Muscle of back (tissue), 11 donors: ENCODE results near the gene KPNA4. TPM values are rescaled to one million over a fixed set of nuclear protein-coding genes. Genes with fewer than 3 reads are reported as not detected.

Experiments used
- DNase-seq, 3 donors: peaks; one replicate each; pipeline versions ENCODE4 v3.0.0 to v3.0.0-alpha.2; 2013
- polyA plus RNA-seq, 10 donors: library from polyadenylated mRNA; unstranded; fragments of 120-200 nt; gene quantifications; one replicate each; pipeline ENCODE4 v1.2.1, GENCODE V29; 2013; ENCODE audit not compliant: insufficient read length in 10 of 10

Gene KPNA4
- polyA plus RNA-seq, 10 donors: 59.3 to 89.3 (median 67.5) TPM

- no peak for DNase-seq
Observed at GRCh38 chr3:160501325-160501724, 64.0 kb downstream of the KPNA4 start.

- no peak for DNase-seq
Observed at GRCh38 chr3:160498202-160498601, 67.2 kb downstream of the KPNA4 start.

GRCh38 chr3:160490166-160490565, 75.2 kb downstream of the KPNA4 start:
- DNase-seq: no peak

- DNase-seq: peak; percentile 29 to 57 (median 55)
Observed at GRCh38 chr3:160486459-160486869, 78.9 kb downstream of the KPNA4 start.

- no peak for DNase-seq
Observed at GRCh38 chr3:160482796-160483195, 82.6 kb downstream of the KPNA4 start.

- no peak for DNase-seq
Observed at GRCh38 chr3:160481856-160482255, 83.5 kb downstream of the KPNA4 start.

GRCh38 chr3:160480931-160481330, 84.4 kb downstream of the KPNA4 start:
- DNase-seq: no peak

DNA sequence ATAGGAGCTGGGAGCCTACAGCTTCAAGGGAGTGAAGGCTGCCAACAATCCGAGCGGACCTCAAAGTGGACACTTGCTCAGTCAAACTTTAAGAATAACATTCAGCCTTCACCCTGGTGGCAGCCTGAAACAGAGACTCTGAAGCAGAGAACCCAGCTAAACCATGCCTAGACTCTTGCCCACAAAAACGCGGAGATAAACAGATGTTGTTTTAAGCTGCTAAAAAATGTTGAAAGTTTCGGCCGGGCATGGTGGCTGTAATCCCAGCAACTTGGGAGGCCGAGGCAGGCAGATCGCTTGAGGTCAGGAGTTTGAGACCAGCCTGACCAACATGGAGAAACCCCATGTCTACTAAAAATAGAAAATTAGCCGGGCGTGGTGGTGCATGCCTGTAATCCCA, 86.0 kb downstream of the KPNA4 start:
- DNase-seq: no peak

DNA sequence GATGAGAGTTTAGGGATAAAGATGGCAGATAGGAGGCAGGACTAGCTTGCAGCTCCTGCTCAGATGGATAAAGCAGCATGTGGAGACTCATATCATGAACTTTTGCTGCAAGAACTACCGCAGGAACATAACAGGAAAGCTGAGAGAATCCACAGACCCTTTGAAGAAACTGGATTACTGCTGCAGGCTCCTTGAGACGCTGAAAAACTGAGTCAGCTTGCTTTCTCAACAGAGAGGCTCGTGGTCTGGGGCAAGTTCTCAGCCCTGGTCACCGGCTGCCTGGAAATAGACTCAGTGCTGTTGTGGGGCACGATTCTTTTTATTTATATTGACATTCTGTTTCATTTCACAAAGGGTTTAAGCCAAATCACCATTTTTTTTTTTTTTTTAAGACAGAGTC, 87.0 kb downstream of the KPNA4 start:
- DNase-seq: no peak

- no peak for DNase-seq
Observed at GRCh38 chr3:160477750-160478149, 87.6 kb downstream of the KPNA4 start.

- no peak for DNase-seq
Observed at GRCh38 chr3:160475884-160476283, 89.5 kb downstream of the KPNA4 start.

DNA sequence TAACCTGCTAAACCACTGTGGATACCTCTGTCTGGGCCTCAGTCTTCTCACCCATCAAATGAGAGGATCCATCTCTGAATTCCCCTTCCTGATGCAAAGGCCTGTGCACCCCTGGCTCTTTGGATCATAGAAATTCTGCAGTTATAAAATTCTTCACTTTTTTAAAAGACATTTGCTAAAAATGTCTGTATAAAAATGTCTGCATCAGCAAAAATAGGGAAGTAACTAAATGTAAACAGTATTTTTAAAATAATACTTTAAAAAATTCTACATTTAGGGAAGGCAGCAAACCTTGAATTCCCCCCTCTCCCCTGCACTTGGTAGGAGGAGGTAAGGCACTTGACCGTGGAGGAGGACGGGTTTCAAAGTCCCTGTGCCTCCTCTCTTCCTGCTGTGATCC, 90.2 kb downstream of the KPNA4 start:
- no peak for DNase-seq

DNA sequence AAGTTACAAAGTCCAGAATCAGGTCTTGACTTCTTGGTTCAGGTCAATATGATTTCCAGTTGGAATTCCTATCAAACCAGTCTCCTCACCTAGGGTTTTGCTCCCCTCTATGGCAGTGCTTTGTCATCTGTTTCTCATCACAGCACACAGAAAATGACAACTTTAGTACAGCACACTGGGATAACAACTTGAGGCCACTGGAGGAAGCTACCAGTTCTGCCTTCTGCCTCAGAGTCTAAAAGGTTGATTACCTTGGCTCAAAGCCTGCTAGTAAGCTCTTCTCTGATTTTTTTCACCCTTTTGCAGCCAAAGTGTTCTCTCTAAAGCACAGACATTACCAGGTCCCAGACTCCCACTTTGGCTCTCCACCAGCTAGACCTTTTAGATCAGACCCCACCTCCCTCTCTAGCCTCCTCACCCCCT, 90.9 kb downstream of the KPNA4 start:
- peak in 2 of 3 donors; percentile 38 to 67 for DNase-seq

DNA sequence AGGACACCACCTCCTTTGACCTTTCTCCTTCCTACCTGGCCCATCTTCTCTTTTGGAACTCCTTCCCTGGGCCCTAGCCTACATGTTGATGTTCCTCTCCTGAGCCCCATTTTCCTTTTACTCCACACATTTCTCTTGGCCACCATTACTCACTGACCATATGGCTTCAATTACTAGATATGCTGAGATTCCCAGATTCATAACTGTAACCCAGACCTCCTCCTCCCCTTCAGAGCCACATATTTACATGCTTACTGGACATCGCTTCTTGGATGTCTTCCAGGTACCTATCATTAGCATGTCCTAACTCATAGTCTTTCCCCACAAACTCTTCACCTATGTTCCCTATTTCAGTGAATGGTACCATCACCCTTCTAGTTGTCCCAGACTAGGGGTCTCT, 91.4 kb downstream of the KPNA4 start:
- DNase-seq: peak; percentile 20 to 95 (median 65)

GRCh38 chr3:160473221-160473620, 92.2 kb downstream of the KPNA4 start:
- DNase-seq: peak in 1 of 3 donors; percentile 85

DNA sequence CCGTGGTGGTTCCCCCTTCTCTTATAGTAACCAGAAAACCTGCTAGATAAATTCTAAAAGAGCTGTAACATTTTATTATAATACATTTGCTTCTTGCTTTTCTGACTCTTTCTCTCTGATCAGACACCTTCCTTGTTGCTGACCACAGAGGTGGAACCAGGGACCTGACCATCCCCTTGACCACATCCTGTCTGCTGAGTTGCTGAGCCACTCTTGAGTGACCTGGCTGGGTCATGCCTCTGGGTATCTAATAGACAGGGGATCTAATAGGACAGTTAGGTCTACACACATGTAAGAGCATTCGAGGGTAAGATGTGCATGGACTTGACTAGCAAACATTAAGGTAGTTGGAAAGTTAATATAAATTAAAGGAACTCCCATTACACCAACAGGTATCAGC, 93.0 kb downstream of the KPNA4 start:
- DNase-seq: no peak

GRCh38 chr3:160471892-160472291, 93.5 kb downstream of the KPNA4 start:
- no peak for DNase-seq

DNA sequence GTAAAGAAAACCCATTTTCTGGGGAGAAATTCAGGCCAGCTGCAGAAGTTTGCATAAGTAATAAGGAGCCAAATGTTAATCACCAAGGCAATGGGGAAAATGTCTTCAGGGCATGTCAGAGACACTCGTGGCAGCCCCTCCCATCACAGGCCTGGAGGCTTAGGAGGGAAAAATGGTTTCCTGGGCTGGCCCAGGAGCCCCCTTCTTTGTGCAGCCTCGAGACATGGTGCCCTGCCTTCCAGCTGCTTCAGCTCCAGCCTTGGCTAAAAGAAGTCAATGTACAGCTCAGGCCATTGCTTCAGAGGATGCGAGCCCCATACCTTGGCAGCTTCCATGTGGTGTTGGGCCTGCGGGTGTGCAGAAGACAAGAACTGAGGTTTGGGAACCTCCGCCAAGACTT, 95.2 kb downstream of the KPNA4 start:
- DNase-seq: no peak

- no peak for DNase-seq
Observed at GRCh38 chr3:160464971-160465370, 100.4 kb downstream of the KPNA4 start.

DNA sequence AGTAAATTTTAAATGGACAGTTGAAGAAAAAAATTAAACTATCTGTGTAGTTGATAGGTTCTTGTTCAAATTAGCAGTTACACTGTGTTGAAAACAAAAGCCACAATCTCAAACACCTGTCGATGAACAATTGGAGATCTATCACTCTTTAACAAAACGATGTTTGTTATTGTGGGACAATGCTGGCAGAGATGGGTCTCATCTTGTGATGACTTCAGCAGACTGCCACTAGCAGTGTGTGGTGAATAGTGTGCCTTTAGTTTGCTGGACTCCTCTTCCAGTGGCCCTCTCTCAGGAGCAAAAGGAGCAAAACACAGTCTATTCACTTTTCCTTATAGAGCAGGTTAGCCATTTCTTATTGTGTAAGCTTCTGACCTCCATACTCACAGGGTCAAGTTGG, 101.0 kb downstream of the KPNA4 start:
- DNase-seq: no peak

- DNase-seq: no peak
Observed at GRCh38 chr3:160460033-160460432, 105.3 kb downstream of the KPNA4 start.

DNA sequence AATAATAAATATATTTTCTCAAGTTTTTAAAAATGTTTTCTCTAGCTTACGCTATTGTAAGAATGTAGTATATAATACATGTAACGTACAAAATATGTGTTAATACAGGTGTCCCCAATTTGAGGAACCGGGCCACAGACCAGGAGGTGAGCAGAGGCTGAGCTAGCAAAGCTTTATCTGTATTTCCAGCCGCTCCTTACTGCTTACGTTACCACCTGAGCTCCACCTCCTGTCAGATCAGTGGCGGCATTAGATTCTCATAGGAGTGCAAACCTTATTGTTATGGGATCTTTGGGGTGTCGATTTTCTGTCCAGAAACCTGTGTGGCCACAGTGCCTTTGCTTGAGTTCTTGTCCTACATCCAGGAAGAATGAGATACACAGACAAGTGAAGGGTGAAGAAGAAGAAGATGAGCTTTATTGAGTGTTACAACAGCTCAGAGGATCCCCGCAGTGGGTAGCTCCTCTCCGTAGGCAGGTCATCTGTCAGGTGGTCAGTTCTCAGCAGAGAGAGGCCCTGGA, 105.9 kb downstream of the KPNA4 start:
- no peak for DNase-seq

DNA sequence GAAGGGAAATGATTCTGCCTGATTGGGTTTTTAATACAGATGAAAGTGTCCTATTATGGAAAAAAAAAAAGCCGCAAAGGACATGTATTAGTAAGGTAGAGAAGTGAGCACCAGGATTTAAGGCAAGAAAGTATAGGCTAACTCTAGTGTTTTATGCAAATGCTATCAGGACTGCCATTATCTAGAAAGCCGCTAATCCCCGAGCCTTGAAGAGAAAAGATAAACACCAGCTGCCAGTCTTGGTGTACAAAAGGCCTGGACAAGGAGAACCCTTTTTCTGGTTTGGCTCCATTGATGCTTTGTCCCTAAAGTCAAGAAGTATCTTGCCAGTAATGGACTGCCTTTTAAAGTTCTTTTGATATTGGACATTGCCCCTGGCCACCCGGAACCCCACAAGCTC, 107.2 kb downstream of the KPNA4 start:
- no peak for DNase-seq

GRCh38 chr3:160455846-160456245, 109.5 kb downstream of the KPNA4 start:
- no peak for DNase-seq

- no peak for DNase-seq
Observed at GRCh38 chr3:160454995-160455394, 110.4 kb downstream of the KPNA4 start.
